K562 (cell line): Measurements from ENCODE around the gene TTC27. TPM values are rescaled to one million over a fixed set of nuclear protein-coding genes. Genes with fewer than 3 reads are reported as not detected.

Experiments used
- ATAC-seq: fragments of 200-7000 bp; cut with Tn5 transposase; 3 replicates; pipeline ENCODE4 v1.9.1; 2020; ENCODE audit warnings: moderate library complexity
- BruUV-seq: library from RNA; stranded (reverse); fragments of 400-500 nt; replicated peaks from 2 replicates; lab custom pipeline; 2021; lab: Mats Ljungman, UMichigan
- CTCF ChIA-PET: fragments of 300-600 bp; formaldehyde crosslinking; extraction: SDS; loops from one replicate; lab custom pipeline; 2021; ENCODE audit warnings: low intra/inter-chr PET ratio; lab: Yijun Ruan, JAX
- POLR2A ChIA-PET: fragments of 300-600, 350-650 bp; sonication (Branson Sonifier 250); formaldehyde crosslinking; extraction: SDS; loops from one replicate; lab custom pipeline; 2021; ENCODE audit warnings: antibody characterized with exemption, inconsistent platforms; lab: Yijun Ruan, JAX
- DNase-seq, 4 experiments: peaks; one replicate each; pipeline versions ENCODE4 v3.0.0 to v3.0.0-alpha.2; 2011 to 2018; ENCODE audit warnings: low spot score in 3 of 4, mixed read lengths in 3 of 4; ENCODE audit errors: extremely low read depth in 1 of 4
- FAIRE-seq: peaks from 2 replicates; lab custom pipeline; 2011; peaks lifted over from hg19 to GRCh38; lab: Jason Lieb, UNC
- H2AFZ ChIP-seq: 2 replicates; pipeline ENCODE4 v1.6.0; 2011; ENCODE audit warnings: low read depth, low read length, control low read depth, inconsistent platforms
- H3K27ac ChIP-seq: fragments of 200-600 bp; 3 replicates; pipeline ENCODE4 v1.8.0; 2011; ENCODE audit warnings: low read depth, mild to moderate bottlenecking, control low read depth, inconsistent platforms, low read length, moderate library complexity, mixed read lengths; ENCODE audit errors: extremely low read depth
- H3K27me3 ChIP-seq, 2 experiments: fragments of 300-600 bp in 1 of 2; 2 replicates in 1 of 2; 3 replicates in 1 of 2; pipeline versions ENCODE4 v1.6.0 to v1.8.0; 2011; ENCODE audit warnings: inconsistent platforms in 2 of 2, low read length in 2 of 2, mild to moderate bottlenecking in 1 of 2, mixed read lengths in 1 of 2, moderate library complexity in 1 of 2; ENCODE audit not compliant: control insufficient read depth in 2 of 2, insufficient read depth in 2 of 2
- H3K36me3 ChIP-seq: fragments of 300-600 bp; 3 replicates; pipeline ENCODE4 v1.8.0; 2011; ENCODE audit warnings: mild to moderate bottlenecking, low read length, inconsistent platforms; ENCODE audit not compliant: control insufficient read depth, insufficient read depth
- H3K4me1 ChIP-seq, 2 experiments: fragments of 200-600 bp in 1 of 2; replicated peaks in 1 of 2; 2 replicates in 1 of 2; 3 replicates in 1 of 2; pipeline versions ENCODE4 v1.5.1 to v1.8.0; 2011; ENCODE audit warnings: inconsistent platforms in 2 of 2, low read length in 2 of 2, mild to moderate bottlenecking in 1 of 2, mixed read lengths in 1 of 2, moderate library complexity in 1 of 2; ENCODE audit not compliant: control insufficient read depth in 2 of 2, insufficient read depth in 2 of 2
- H3K4me2 ChIP-seq: 2 replicates; pipeline ENCODE4 v1.6.1; 2011; ENCODE audit warnings: low read length, control low read depth, inconsistent platforms, mixed read lengths; ENCODE audit not compliant: insufficient read depth
- H3K4me3 ChIP-seq: fragments of 200-600 bp; sonication (generic), shearing (Covaris generic); 2 replicates; pipeline ENCODE4 v1.5.1; 2016; ENCODE audit warnings: control low read depth, inconsistent platforms
- H3K79me2 ChIP-seq: fragments of 200-600 bp; 3 replicates; pipeline ENCODE4 v1.8.0; 2011; ENCODE audit warnings: low read length, inconsistent platforms; ENCODE audit not compliant: control insufficient read depth, insufficient read depth
- H3K9ac ChIP-seq, 2 experiments: 2 replicates each; pipeline versions ENCODE4 v1.6.0 to v1.6.1; 2011; ENCODE audit warnings: low read depth in 2 of 2, low read length in 2 of 2, control low read depth in 1 of 2, inconsistent platforms in 1 of 2, mild to moderate bottlenecking in 1 of 2, mixed read lengths in 1 of 2; ENCODE audit not compliant: insufficient read depth in 1 of 2
- H3K9me1 ChIP-seq: one replicate; pipeline ENCODE4 v1.6.0; 2011; ENCODE audit warnings: inconsistent platforms, mild to moderate bottlenecking, low read length, moderate library complexity; ENCODE audit not compliant: control insufficient read depth, insufficient read depth
- H3K9me3 ChIP-seq: replicated peaks from 2 replicates; pipeline ENCODE4 v1.5.1; 2011; ENCODE audit warnings: low read depth, low read length, inconsistent platforms; ENCODE audit not compliant: control insufficient read depth, insufficient read depth
- H4K20me1 ChIP-seq: replicated peaks from 2 replicates; pipeline ENCODE4 v1.6.1; 2011; ENCODE audit warnings: low read length, inconsistent platforms, mixed read lengths; ENCODE audit not compliant: control insufficient read depth, insufficient read depth
- BCOR ChIP-seq: fragments of 450-650 bp; IDR thresholded peaks from 2 replicates; pipeline ENCODE4 v1.6.1; 2016
- CEBPZ ChIP-seq: fragments of 150-350 bp; IDR thresholded peaks from 2 replicates; pipeline ENCODE4 v1.6.1; 2014; ENCODE audit warnings: low read depth, mild to moderate bottlenecking, low read length, borderline replicate concordance
- CREB3 ChIP-seq: fragments of 450-650 bp; conservative IDR thresholded peaks from 2 replicates; pipeline ENCODE4 v1.6.1; 2016; ENCODE audit warnings: missing genetic modification characterization, low read depth, mild to moderate bottlenecking, missing compliant biosample characterization, moderate library complexity
- RBM25 ChIP-seq: fragments of 200-400 bp; formaldehyde crosslinking; IDR thresholded peaks from 2 replicates; pipeline ENCODE4 v1.6.1; 2018; ENCODE audit warnings: low read length, low read depth, moderate library complexity; ENCODE audit not compliant: severe bottlenecking
- RCOR1 ChIP-seq, 2 experiments: IDR thresholded peaks; 2 replicates each; pipeline ENCODE4 v1.6.1; 2012; ENCODE audit warnings: low read depth in 2 of 2, low read length in 2 of 2, borderline replicate concordance in 1 of 2, improper control_type of control experiment in 1 of 2
- RERE ChIP-seq: sonication (generic); formaldehyde crosslinking; IDR thresholded peaks from 2 replicates; pipeline ENCODE4 v1.8.0; 2023; ENCODE audit warnings: missing genetic modification reagents, mild to moderate bottlenecking, borderline replicate concordance
- TEAD4 ChIP-seq, 2 experiments: sonication (generic) in 1 of 2; formaldehyde crosslinking in 1 of 2; IDR thresholded peaks; 2 replicates each; pipeline versions ENCODE4 v1.6.1 to v1.8.0; 2012 to 2022; ENCODE audit warnings: borderline replicate concordance in 1 of 2, inconsistent platforms in 1 of 2, low read length in 1 of 2, mild to moderate bottlenecking in 1 of 2, missing genetic modification reagents in 1 of 2
- ZBTB34 ChIP-seq: fragments of 250-450 bp; sonication (Bioruptor Pico); IDR thresholded peaks from 2 replicates; pipeline ENCODE4 v1.8.0; 2021; ENCODE audit warnings: mild to moderate bottlenecking, moderate library complexity
- ZFP36 ChIP-seq: fragments of 150-350 bp; IDR thresholded peaks from 2 replicates; pipeline ENCODE4 v1.6.1; 2018; ENCODE audit warnings: low read length, low read depth; ENCODE audit not compliant: partially characterized antibody
- WGBS: fragments of 100-300 bp; shearing (Covaris generic); methylation state at CpG from one replicate; pipeline ENCODE4 v1.1.6; 2016; ENCODE audit warnings: low coverage, mixed read lengths; ENCODE audit not compliant: insufficient coverage; ENCODE audit errors: missing lambda C conversion rate; 5-methylcytosine and 5-hydroxymethylcytosine counted together
- in situ Hi-C: fragments of 300-500 bp; cut with MboI; formaldehyde crosslinking; loops from 4 replicates; pipeline ENCODE4 v1.15.0; 2018; ENCODE audit warnings: inconsistent platforms, mixed read lengths
- intact Hi-C: fragments of 100-400 bp; cut with micrococcal nuclease; formaldehyde crosslinking; loops from 2 replicates; pipeline ENCODE4 v1.14.2; 2022
- polyA plus RNA-seq, 8 experiments: library from polyadenylated mRNA; depleted of rRNA in 4 of 8; stranded (reverse) in 5 of 8; unstranded in 3 of 8; fragments of >200 nt; fragmentation: Nextera tagmentation in 2 of 8; fragmentation: Illumina TruSeq in 1 of 8; extraction: Ambion mirVana in 2 of 8; extraction: Trizol in 1 of 8; gene quantifications; 2 replicates each; pipeline versions ENCODE4 v1.2.1 to v1.2.3, GENCODE V29; 2011 to 2014; ENCODE audit warnings: inconsistent platforms in 1 of 8, missing spikeins in 1 of 8
- total RNA-seq, 7 experiments: library from RNA; depleted of rRNA in 6 of 7; stranded (reverse); fragments of >200 nt in 6 of 7; fragmentation: Illumina TruSeq in 2 of 7; extraction: Trizol in 2 of 7; gene quantifications; 2 replicates each; pipeline versions ENCODE4 v1.2.1 to v1.2.3, GENCODE V29; 2011 to 2021; ENCODE audit warnings: low replicate concordance in 1 of 7

The TTC27 gene
- total and polyA plus RNA-seq, 9 of the 15 experiments (the other 6 are each of a cell fraction or from before 2014, with no cell fraction given) = 44.3 to 93.4 (median 57.3) TPM

GRCh38 chr2:32863326-32863725 lies 235.5 kb downstream of the TTC27 start:
- H3K9me1 ChIP-seq = no peaks in the 10 kb centered on the region
- FAIRE-seq (no peak), ATAC-seq (no peak), DNase-seq (no peak)
- 10% methylated on average over 2 of the region's 2 CpGs for WGBS
- H2AFZ ChIP-seq = peak overlapping the region; percentile 17; the same call in 1 of the 2 replicates
- no TSS peak for BruUV-seq
- H3K4me1 ChIP-seq = peaks cover 0 to 7% of the 10 kb centered on the region in 2 experiments; a peak in 2 of 5 replicates
- in situ Hi-C loops (no loop called here), intact Hi-C loops (no loop called here)
- no peaks in the 10 kb centered on the region for H3K9me3 ChIP-seq
- no peaks in the 10 kb centered on the region for H3K79me2 ChIP-seq
- no peak overlapping the region for H3K4me2 ChIP-seq
- peaks cover 0 to 15% of the 10 kb centered on the region in 2 experiments; a peak in 2 of 5 replicates for H3K27me3 ChIP-seq
- H3K4me3 ChIP-seq = no peak overlapping the region
- H3K9ac ChIP-seq = no peak overlapping the region
- ChIA-PET CTCF (no interaction called here), POLR2A (interaction anchor here (0.7 to 1.1 kb wide), 3 partner anchors 10 to 160 kb away, joined by 3 to 6 read pairs (median 4); no protein-coding TSS in a partner anchor)
- H4K20me1 ChIP-seq = no peaks in the 10 kb centered on the region
- H3K27ac ChIP-seq = no peak overlapping the region
- H3K36me3 ChIP-seq = no peaks in the 10 kb centered on the region
- TF ChIP-seq RERE (CRISPR knock-in tag) (no peak), CEBPZ (no peak), ZFP36 (peak; percentile 85), ZBTB34 (no peak), RBM25 (peak; percentile 83), RCOR1 (IDR thresholded peaks at IDR 0.05; ENCODE audit: borderline replicate concordance in 1 of 2, low read depth in 2 of 2, low read length in 2 of 2) (0 out of 4 replicates have a peak, but pooled peaks of 1 of the 2 experiments have one; percentile 11), CREB3 (tag) (no peak), BCOR (peak; percentile 50; the same call in 1 of the 2 replicates), TEAD4 (IDR thresholded peaks at IDR 0.05; ENCODE audit: low read length) (peak; percentile 60; the same call in 1 of the 2 replicates), TEAD4 (CRISPR knock-in tag; IDR thresholded peaks at IDR 0.05; ENCODE audit: borderline replicate concordance) (no peak)
